ENCODE measurements around the gene TNK2. TPM values are rescaled to one million over a fixed set of nuclear protein-coding genes. Genes with fewer than 3 reads are reported as not detected.

The TNK2 gene
- total and polyA plus RNA-seq, 2 of the 8 experiments (the other 6 are each of a cell fraction or from before 2014, with no cell fraction given) = 10.4 to 33.9 TPM

GRCh38 chr3:195895861-195896360, 12.4 kb downstream of the TNK2 start:
- Histone ChIP-seq H2AFZ (ENCODE audit: low read length) (no peak overlapping the region), H3K27me3 (replicated peaks in 1 of 4; ENCODE audit: control insufficient read depth in 3 of 4, extremely low read depth in 1 of 4, insufficient read depth in 3 of 4, low read length in 3 of 4) (no peaks in the 10 kb centered on the region), H3K23ac (ENCODE audit: insufficient read length) (no peak overlapping the region), H4K20me1 (replicated peaks in 1 of 2; ENCODE audit: control insufficient read depth in 1 of 2, insufficient read depth in 2 of 2, low read length in 2 of 2) (peaks cover 4 to 15% of the 10 kb centered on the region in 2 experiments), H2BK12ac (ENCODE audit: low read depth, low read length) (0 out of 2 replicates have a peak overlapping the region, but pooled peaks have one; percentile 60), H3K4me3 (ENCODE audit: extremely low read depth in 1 of 4, insufficient read depth in 2 of 4, low read depth in 3 of 4, low read length in 4 of 4) (peak overlapping the region; percentile 35 to 95 (median 70)), H3K4me1 (replicated peaks in 1 of 4; ENCODE audit: control insufficient read depth in 3 of 4, insufficient read depth in 4 of 4, low read length in 3 of 4) (peaks cover 0 to 26% (median 17%) of the 10 kb centered on the region in 4 experiments; a peak in 6 of 7 replicates), H3K79me1 (ENCODE audit: low read depth, low read length) (peaks cover 7% of the 10 kb centered on the region), H2BK15ac (ENCODE audit: low read length) (no peak overlapping the region; the same call in 1 of the 2 replicates), H2BK5ac (ENCODE audit: low read depth, low read length) (peak overlapping the region; percentile 40; the same call in 1 of the 2 replicates), H2BK20ac (ENCODE audit: low read length) (no peak overlapping the region), H3K56ac (replicated peaks; ENCODE audit: insufficient read length, low read depth, low read length) (no peak overlapping the region), H3K9ac (replicated peaks in 1 of 4; ENCODE audit: extremely low read depth in 1 of 4, low read depth in 3 of 4, low read length in 3 of 4) (peak overlapping the region; percentile 8 to 67 (median 41); a peak in 3 of 7 replicates), H4K5ac (ENCODE audit: insufficient read length, low read depth, low read length) (no peak overlapping the region), H3K9me3 (ENCODE audit: insufficient read depth in 2 of 2, low read depth in 1 of 2, low read length in 1 of 2) (no peaks in the 10 kb centered on the region), H2AK5ac (ENCODE audit: low read depth, low read length) (no peak overlapping the region), H3K14ac (ENCODE audit: insufficient read length) (no peak overlapping the region), H3K4me2 (ENCODE audit: insufficient read depth in 1 of 2, low read depth in 2 of 2, low read length in 2 of 2) (peak overlapping the region; percentile 53 to 93), H4K8ac (ENCODE audit: extremely low read depth, insufficient read depth, low read length) (peak overlapping the region; percentile 88; the same call in 1 of the 2 replicates), H3K79me2 (ENCODE audit: control insufficient read depth in 1 of 2, insufficient read depth in 2 of 2, low read length in 2 of 2) (peaks cover 0 to 6% of the 10 kb centered on the region in 2 experiments; a peak in 1 of 4 replicates), H4K91ac (replicated peaks; ENCODE audit: insufficient read length, low read length) (peak overlapping the region; percentile 66), H3K18ac (ENCODE audit: extremely low read depth, low read length) (peak overlapping the region; percentile 71; the same call in 1 of the 2 replicates), H3K23me2 (ENCODE audit: low read depth, low read length) (peaks cover 13% of the 10 kb centered on the region; the same call in 1 of the 2 replicates), H3K27ac (ENCODE audit: low read depth, low read length) (no peak overlapping the region), H2BK120ac (replicated peaks; ENCODE audit: low read depth, low read length) (no peak overlapping the region), H3K36me3 (ENCODE audit: control insufficient read depth in 2 of 4, insufficient read depth in 4 of 4, low read length in 3 of 4) (no peaks in the 10 kb centered on the region), H3K4ac (replicated peaks; ENCODE audit: insufficient read length, low read depth, low read length) (no peak overlapping the region)
- ChIA-PET CTCF (ENCODE audit: partially characterized antibody) (interaction anchor here (0.6 to 23.1 kb wide), 8 partner anchors 11 to 1942 kb away, joined by 3 to 499 read pairs (median 37); partner anchors contain the start of gene TNK2), POLR2A (ENCODE audit: partially characterized antibody) (interaction anchor here (1.8 kb wide), 1 partner anchor 12 kb away, joined by 7 read pairs; the partner anchor contains the start of gene TNK2)
- WGBS, 2 experiments (ENCODE audit: extremely low coverage in 1 of 2, insufficient coverage in 1 of 2, insufficient read length in 1 of 2, insufficient replicate concordance in 2 of 2, low coverage in 1 of 2, low lambda C conversion rate in 2 of 2, missing lambda C conversion rate in 1 of 2) = 6% methylated on average over 14 of the region's 47 CpGs; no CpG with 5 or more reads in 1 of the 2 experiments
- DNase-seq (ENCODE audit: low read depth in 1 of 2, low spot score in 2 of 2) (peak in 1 of 2 experiments; percentile 74), FAIRE-seq (no peak)
- TF ChIP-seq BCL11A (IDR thresholded peaks at IDR 0.05; ENCODE audit: low read depth in 2 of 2, low read length in 2 of 2) (no peak), RXRA (IDR thresholded peaks at IDR 0.05; ENCODE audit: insufficient read depth, low read depth, low read length) (no peak), ATF3 (IDR thresholded peaks at IDR 0.05; ENCODE audit: insufficient read depth, low read depth, low read length) (no peak), MAX (IDR thresholded peaks at IDR 0.05) (peak; percentile 30; the same call in 1 of the 2 replicates), HDAC2 (IDR thresholded peaks at IDR 0.05; ENCODE audit: borderline replicate concordance in 1 of 2, low read depth in 2 of 2, low read length in 2 of 2) (no peak), PHF8 (conservative IDR thresholded peaks at IDR 0.05; ENCODE audit: low read depth, low read length) (no peak), TCF12 (IDR thresholded peaks at IDR 0.05; ENCODE audit: low read depth, low read length) (no peak), RBBP5 (IDR thresholded peaks at IDR 0.05; ENCODE audit: borderline replicate concordance, low read depth, low read length) (no peak)
